Cardiac septum (tissue), 1 donor: ENCODE data around the gene PTPRD. TPM values are rescaled to one million over a fixed set of nuclear protein-coding genes. Genes with fewer than 3 reads are reported as not detected.

Source experiments
- DNase-seq: peaks from one replicate; pipeline ENCODE4 v3.0.0-alpha.2; 2020; ENCODE audit warnings: low spot score
- intact Hi-C: fragments of 100-400 bp; cut with DNase I; formaldehyde crosslinking; loops from one replicate; pipeline ENCODE4 v1.14.0; 2022
- total RNA-seq: library from RNA; stranded (reverse); fragmentation: NEBNext Ultra II Directional; extraction: Animal tissue kit (Norgen Biotek cat#: 25700); gene quantifications from one replicate; pipeline ENCODE4 v1.2.1, GENCODE V29; 2021
- donor health status: DM: no; HTN: no; CAD: no.

PTPRD gene
- total RNA-seq, 1 donor from 2014 or later, result 13.0 TPM

GRCh38 chr9:8297047-8297446, 2315.8 kb downstream of the PTPRD start:
- intact Hi-C loops, result no loop called here
- DNase-seq, result no peak

GRCh38 chr9:8292657-8293056, 2320.1 kb downstream of the PTPRD start:
- no peak for DNase-seq
- intact Hi-C loops, result no loop called here

GRCh38 chr9:8289681-8290080, 2323.1 kb downstream of the PTPRD start:
- intact Hi-C loops, result no loop called here
- DNase-seq, result no peak

GRCh38 chr9:8287970-8288369, 2324.8 kb downstream of the PTPRD start:
- intact Hi-C loops, result no loop called here
- DNase-seq, result no peak

- no peak for DNase-seq
- intact Hi-C loops, result no loop called here
Measured at GRCh38 chr9:8287501-8287900, 2325.3 kb downstream of the PTPRD start.

- no peak for DNase-seq
- intact Hi-C loops, result no loop called here
Measured at GRCh38 chr9:8284884-8285283, 2327.9 kb downstream of the PTPRD start.

GRCh38 chr9:8282535-8282934, 2330.3 kb downstream of the PTPRD start:
- intact Hi-C loops, result no loop called here
- DNase-seq, result no peak

- intact Hi-C loops, result no loop called here
- no peak for DNase-seq
Measured at GRCh38 chr9:8280811-8281210, 2332.0 kb downstream of the PTPRD start.

- intact Hi-C loops, result no loop called here
- DNase-seq, result no peak
Measured at GRCh38 chr9:8278048-8278447, 2334.8 kb downstream of the PTPRD start.

GRCh38 chr9:8270235-8270634, 2342.6 kb downstream of the PTPRD start:
- intact Hi-C loops, result no loop called here
- no peak for DNase-seq

- intact Hi-C loops, result no loop called here
- no peak for DNase-seq
Measured at GRCh38 chr9:8268881-8269280, 2343.9 kb downstream of the PTPRD start.

- intact Hi-C loops, result no loop called here
- no peak for DNase-seq
Measured at GRCh38 chr9:8268216-8268878, 2344.5 kb downstream of the PTPRD start.

- intact Hi-C loops, result no loop called here
Measured at GRCh38 chr9:8267636-8268035, 2345.2 kb downstream of the PTPRD start.

GRCh38 chr9:8266861-8267260, 2345.9 kb downstream of the PTPRD start:
- intact Hi-C loops, result no loop called here
- no peak for DNase-seq

More at GRCh38 chr9:8267636-8268035, 2345.2 kb downstream of the PTPRD start:
- DNase-seq, result no peak

- DNase-seq, result no peak
- intact Hi-C loops, result no loop called here
Measured at GRCh38 chr9:8265281-8265680, 2347.5 kb downstream of the PTPRD start.
